HepG2 (cell line): ENCODE results near the gene APOC1. TPM values are rescaled to one million over a fixed set of nuclear protein-coding genes. Genes with fewer than 3 reads are reported as not detected.

Experiments used
- ASH2L ChIP-seq: fragments of 300-600, 200-600 bp; sonication (generic); IDR thresholded peaks from 2 replicates; pipeline ENCODE4 v1.7.0; 2017; ENCODE audit warnings: low read depth, mild to moderate bottlenecking, moderate library complexity, mixed read lengths, low read length; ENCODE audit not compliant: insufficient read length
- CENPT ChIP-seq: sonication (generic); formaldehyde crosslinking; IDR thresholded peaks from 2 replicates; pipeline ENCODE4 v1.8.0; 2022; ENCODE audit warnings: low read depth, mild to moderate bottlenecking, moderate library complexity, missing genetic modification reagents
- ISX ChIP-seq: sonication (generic); formaldehyde crosslinking; conservative IDR thresholded peaks from 2 replicates; pipeline ENCODE4 v1.5.0; 2020; ENCODE audit warnings: missing genetic modification reagents
- KMT2A ChIP-seq: sonication (generic); formaldehyde crosslinking; IDR thresholded peaks from 2 replicates; pipeline ENCODE4 v1.4.0; 2020; ENCODE audit warnings: missing genetic modification reagents
- MED13 ChIP-seq: sonication (generic); formaldehyde crosslinking; IDR thresholded peaks from 2 replicates; pipeline ENCODE4 v1.5.0; 2020; ENCODE audit warnings: missing genetic modification reagents
- MED8 ChIP-seq: sonication (generic); formaldehyde crosslinking; IDR thresholded peaks from 2 replicates; pipeline ENCODE4 v1.8.1; 2023; ENCODE audit warnings: mild to moderate bottlenecking, missing genetic modification reagents; ENCODE audit not compliant: insufficient replicate concordance
- NBN ChIP-seq: fragments of 450-650 bp; conservative IDR thresholded peaks from 2 replicates; pipeline ENCODE4 v1.6.1; 2017
- NCOA1 ChIP-seq: sonication (generic); formaldehyde crosslinking; IDR thresholded peaks from 2 replicates; pipeline ENCODE4 v1.9.0; 2021; ENCODE audit warnings: missing genetic modification reagents
- PRPF4 ChIP-seq: fragments of 200-400 bp; formaldehyde crosslinking; IDR thresholded peaks from 2 replicates; pipeline ENCODE4 v1.6.1; 2016; ENCODE audit warnings: low read length, low read depth; ENCODE audit not compliant: poor library complexity, severe bottlenecking
- RFX3 ChIP-seq: IDR thresholded peaks from 2 replicates; pipeline ENCODE4 v1.6.1; 2016; ENCODE audit warnings: missing biosample characterization, missing genetic modification reagents
- STAT6 ChIP-seq: sonication (generic); formaldehyde crosslinking; IDR thresholded peaks from 2 replicates; pipeline ENCODE4 v1.4.0; 2020; ENCODE audit warnings: missing genetic modification reagents, mild to moderate bottlenecking, borderline replicate concordance
- ZC3H4 ChIP-seq: sonication (generic); formaldehyde crosslinking; IDR thresholded peaks from 2 replicates; pipeline ENCODE4 v1.4.0; 2020; ENCODE audit warnings: missing genetic modification reagents, borderline replicate concordance
- ZNF512 ChIP-seq: sonication (generic); formaldehyde crosslinking; IDR thresholded peaks from 2 replicates; pipeline ENCODE4 v1.4.0; 2020; ENCODE audit warnings: mild to moderate bottlenecking, missing genetic modification reagents
- ZNF761 ChIP-seq: sonication (generic); formaldehyde crosslinking; conservative IDR thresholded peaks from 2 replicates; pipeline ENCODE4 v1.4.0; 2020; ENCODE audit warnings: mild to moderate bottlenecking, missing genetic modification reagents
- ZNF777 ChIP-seq: sonication (generic); formaldehyde crosslinking; IDR thresholded peaks from 2 replicates; pipeline ENCODE4 v1.4.0; 2020; ENCODE audit warnings: missing genetic modification reagents
- polyA plus RNA-seq, 8 experiments: library from polyadenylated mRNA; depleted of rRNA in 3 of 8; stranded (reverse) in 7 of 8; unstranded in 1 of 8; fragments of >200 nt; fragmentation: Illumina TruSeq in 4 of 8; extraction: Trizol in 4 of 8; gene quantifications; 2 replicates each; pipeline versions ENCODE4 v1.2.1 to v1.2.3, GENCODE V29; 2011 to 2016; ENCODE audit warnings: low read depth in 4 of 8, missing spikeins in 1 of 8, mixed read lengths in 1 of 8; ENCODE audit not compliant: insufficient read depth in 1 of 8
- total RNA-seq, 5 experiments: library from RNA; depleted of rRNA; stranded (reverse); fragments of >200 nt; fragmentation: Illumina TruSeq; extraction: Trizol; gene quantifications; 2 replicates each; pipeline ENCODE4 v1.2.3, GENCODE V29; 2016; ENCODE audit warnings: low read depth in 1 of 5
- TF ChIP-seq, protein P1 (sequence below): IDR thresholded peaks from 2 replicates; pipeline ENCODE4 v1.6.1; 2016; ENCODE audit warnings: control low read depth
- TF ChIP-seq, protein P2 (sequence below): IDR thresholded peaks from 2 replicates; pipeline ENCODE4 v1.6.1; 2012; ENCODE audit warnings: low read length, improper control_type of control experiment
- TF ChIP-seq, protein P3 (sequence below), 2 experiments: fragments of 450-650 bp in 1 of 2; sonication (generic) in 1 of 2; formaldehyde crosslinking; IDR thresholded peaks; 2 replicates each; pipeline versions ENCODE4 v1.5.0 to v1.8.0; 2020 to 2022; ENCODE audit warnings: mild to moderate bottlenecking in 1 of 2, missing genetic modification reagents in 1 of 2

Gene APOC1
- total and polyA plus RNA-seq, 2 of the 13 experiments (the other 11 are each of a cell fraction or from before 2014, with no cell fraction given), result 600 to 1,235 TPM

DNA sequence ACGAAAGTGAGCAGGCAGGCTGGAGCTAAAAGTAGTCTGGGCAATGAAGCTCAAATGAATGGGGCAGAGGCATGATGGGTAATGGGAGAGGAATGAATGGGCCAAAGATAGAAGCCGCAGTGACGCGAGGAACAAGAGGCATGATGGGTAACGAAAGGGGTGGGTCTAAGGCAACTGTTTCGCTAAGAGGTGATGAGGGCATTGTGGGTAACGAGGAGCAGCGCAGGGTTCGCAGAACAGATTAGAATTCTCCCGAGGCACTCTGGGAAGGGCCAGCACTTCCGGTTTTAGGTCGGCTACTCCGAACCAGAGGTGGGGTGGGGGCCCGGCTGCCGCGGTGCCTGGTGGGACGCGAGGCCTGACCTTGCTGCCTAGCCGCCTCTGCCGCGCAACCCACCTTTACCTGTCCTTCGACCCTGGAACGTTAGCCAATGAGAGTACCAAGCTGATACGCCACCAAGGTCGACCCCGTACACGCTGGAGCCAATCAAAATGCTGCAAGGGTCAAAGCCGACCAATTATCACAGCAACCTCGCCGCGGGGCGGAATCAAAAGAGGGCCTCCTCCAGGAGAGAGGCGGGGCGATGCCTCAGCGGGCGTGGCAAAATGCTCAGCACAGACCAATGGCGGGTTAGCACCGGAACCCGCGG, 23.9 kb upstream of the APOC1 start (continued):
- TF ChIP-seq, protein P1, sequence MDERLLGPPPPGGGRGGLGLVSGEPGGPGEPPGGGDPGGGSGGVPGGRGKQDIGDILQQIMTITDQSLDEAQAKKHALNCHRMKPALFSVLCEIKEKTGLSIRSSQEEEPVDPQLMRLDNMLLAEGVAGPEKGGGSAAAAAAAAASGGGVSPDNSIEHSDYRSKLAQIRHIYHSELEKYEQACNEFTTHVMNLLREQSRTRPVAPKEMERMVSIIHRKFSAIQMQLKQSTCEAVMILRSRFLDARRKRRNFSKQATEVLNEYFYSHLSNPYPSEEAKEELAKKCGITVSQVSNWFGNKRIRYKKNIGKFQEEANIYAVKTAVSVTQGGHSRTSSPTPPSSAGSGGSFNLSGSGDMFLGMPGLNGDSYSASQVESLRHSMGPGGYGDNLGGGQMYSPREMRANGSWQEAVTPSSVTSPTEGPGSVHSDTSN (CRISPR knock-in tag), result no peak
- TF ChIP-seq MED8 (no peak), ISX (CRISPR knock-in tag) (no peak), NBN (no peak), NCOA1 (CRISPR knock-in tag) (no peak), RFX3 (CRISPR knock-in tag) (no peak), MED13 (CRISPR knock-in tag) (no peak), ZNF761 (CRISPR knock-in tag) (no peak), ZNF777 (CRISPR knock-in tag) (no peak), KMT2A (CRISPR knock-in tag) (0 out of 2 replicates have a peak, but pooled peaks have one; percentile 48), STAT6 (CRISPR knock-in tag) (peak; percentile 90; the same call in 1 of the 2 replicates), ASH2L (peak; percentile 5), CENPT (CRISPR knock-in tag) (no peak), ZNF512 (no peak), PRPF4 (no peak), ZC3H4 (CRISPR knock-in tag) (no peak)
- TF ChIP-seq, protein P2, sequence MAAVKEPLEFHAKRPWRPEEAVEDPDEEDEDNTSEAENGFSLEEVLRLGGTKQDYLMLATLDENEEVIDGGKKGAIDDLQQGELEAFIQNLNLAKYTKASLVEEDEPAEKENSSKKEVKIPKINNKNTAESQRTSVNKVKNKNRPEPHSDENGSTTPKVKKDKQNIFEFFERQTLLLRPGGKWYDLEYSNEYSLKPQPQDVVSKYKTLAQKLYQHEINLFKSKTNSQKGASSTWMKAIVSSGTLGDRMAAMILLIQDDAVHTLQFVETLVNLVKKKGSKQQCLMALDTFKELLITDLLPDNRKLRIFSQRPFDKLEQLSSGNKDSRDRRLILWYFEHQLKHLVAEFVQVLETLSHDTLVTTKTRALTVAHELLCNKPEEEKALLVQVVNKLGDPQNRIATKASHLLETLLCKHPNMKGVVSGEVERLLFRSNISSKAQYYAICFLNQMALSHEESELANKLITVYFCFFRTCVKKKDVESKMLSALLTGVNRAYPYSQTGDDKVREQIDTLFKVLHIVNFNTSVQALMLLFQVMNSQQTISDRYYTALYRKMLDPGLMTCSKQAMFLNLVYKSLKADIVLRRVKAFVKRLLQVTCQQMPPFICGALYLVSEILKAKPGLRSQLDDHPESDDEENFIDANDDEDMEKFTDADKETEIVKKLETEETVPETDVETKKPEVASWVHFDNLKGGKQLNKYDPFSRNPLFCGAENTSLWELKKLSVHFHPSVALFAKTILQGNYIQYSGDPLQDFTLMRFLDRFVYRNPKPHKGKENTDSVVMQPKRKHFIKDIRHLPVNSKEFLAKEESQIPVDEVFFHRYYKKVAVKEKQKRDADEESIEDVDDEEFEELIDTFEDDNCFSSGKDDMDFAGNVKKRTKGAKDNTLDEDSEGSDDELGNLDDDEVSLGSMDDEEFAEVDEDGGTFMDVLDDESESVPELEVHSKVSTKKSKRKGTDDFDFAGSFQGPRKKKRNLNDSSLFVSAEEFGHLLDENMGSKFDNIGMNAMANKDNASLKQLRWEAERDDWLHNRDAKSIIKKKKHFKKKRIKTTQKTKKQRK, result no peak
- TF ChIP-seq, protein P3, sequence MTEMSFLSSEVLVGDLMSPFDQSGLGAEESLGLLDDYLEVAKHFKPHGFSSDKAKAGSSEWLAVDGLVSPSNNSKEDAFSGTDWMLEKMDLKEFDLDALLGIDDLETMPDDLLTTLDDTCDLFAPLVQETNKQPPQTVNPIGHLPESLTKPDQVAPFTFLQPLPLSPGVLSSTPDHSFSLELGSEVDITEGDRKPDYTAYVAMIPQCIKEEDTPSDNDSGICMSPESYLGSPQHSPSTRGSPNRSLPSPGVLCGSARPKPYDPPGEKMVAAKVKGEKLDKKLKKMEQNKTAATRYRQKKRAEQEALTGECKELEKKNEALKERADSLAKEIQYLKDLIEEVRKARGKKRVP (CRISPR knock-in tag; IDR thresholded peaks at IDR 0.05), result no peak
